ENCODE data around the gene CFAP20DC. TPM values are rescaled to one million over a fixed set of nuclear protein-coding genes. Genes with fewer than 3 reads are reported as not detected.

Gene CFAP20DC
- total and polyA plus RNA-seq, 2 experiments from 2014 or later: 7.4 to 11.4 TPM

- peak; percentile 24 for DNase-seq (ENCODE audit: low spot score)
- peaks cover 8% of the 10 kb centered on the region; the same call in 1 of the 2 replicates for H3K4me1 ChIP-seq (ENCODE audit: insufficient read depth)
- H2AFZ ChIP-seq: no peak overlapping the region
- H3K79me2 ChIP-seq (replicated peaks; ENCODE audit: insufficient read depth): no peaks in the 10 kb centered on the region
- H3K36me3 Mint-ChIP-seq (ENCODE audit: low read depth): no peaks in the 10 kb centered on the region
- H3K4me2 ChIP-seq: no peak overlapping the region
- no peaks in the 10 kb centered on the region for H3K27me3 ChIP-seq (ENCODE audit: insufficient read depth)
- ATAC-seq: peak; percentile 41; the same call in 2 of the 3 replicates
- H3K9me3 Mint-ChIP-seq: no peaks in the 10 kb centered on the region
- H3F3A ChIP-seq (replicated peaks; ENCODE audit: low read depth): no peaks in the 10 kb centered on the region
- no peak overlapping the region for H3K4me3 Mint-ChIP-seq
- H3K4me1 Mint-ChIP-seq: peaks cover 7% of the 10 kb centered on the region
- peaks cover 2% of the 10 kb centered on the region for H3K27me3 Mint-ChIP-seq (ENCODE audit: insufficient read depth, low read depth, poor library complexity)
- TF ChIP-seq CREB1 (CRISPR knock-in tag; IDR thresholded peaks at IDR 0.05; ENCODE audit: low read depth) (no peak), NANOG (IDR thresholded peaks at IDR 0.05; ENCODE audit: borderline replicate concordance) (0 out of 2 replicates have a peak, but pooled peaks have one; percentile 8), JUNB (IDR thresholded peaks at IDR 0.05; ENCODE audit: unreplicated experiment) (no peak), ZNF462 (CRISPR knock-in tag; IDR thresholded peaks at IDR 0.05) (no peak), ZNF114 (CRISPR knock-in tag; IDR thresholded peaks at IDR 0.05) (no peak), ETS1 (IDR thresholded peaks at IDR 0.05) (no peak)
- H3K36me3 ChIP-seq (ENCODE audit: insufficient read depth): no peaks in the 10 kb centered on the region
- no peak overlapping the region for H3K27ac ChIP-seq (ENCODE audit: low read depth)
- no peaks in the 10 kb centered on the region for H4K20me1 ChIP-seq (replicated peaks; ENCODE audit: insufficient read depth)
- no peak overlapping the region for H3K27ac Mint-ChIP-seq
- H3K4me3 ChIP-seq: no peak overlapping the region
- H3K9me2 ChIP-seq (ENCODE audit: insufficient read depth): 0 out of 2 replicates have a peak, but pooled peaks cover 5% of the 10 kb centered on the region
These were observed 94.5 kb downstream of the CFAP20DC start for GRCh38 chr3:58955308-58955707.
